ENCODE data around the gene PNMA6F. TPM values are rescaled to one million over a fixed set of nuclear protein-coding genes. Genes with fewer than 3 reads are reported as not detected.

The PNMA6F gene
- total and polyA plus RNA-seq, 2 of the 8 experiments (the other 6 are each of a cell fraction or from before 2014, with no cell fraction given), result 0.12 to 0.22 TPM

GRCh38 chrX:153303276-153304262 is 18.0 kb downstream of the PNMA6F start:
- no peaks in the 10 kb centered on the region; a peak in 1 of 7 replicates for H3K4me1 ChIP-seq (replicated peaks in 1 of 4; ENCODE audit: control insufficient read depth in 3 of 4, insufficient read depth in 4 of 4, low read length in 3 of 4)
- FAIRE-seq, result peak; percentile 24

More at GRCh38 chrX:153303276-153304262, 18.0 kb downstream of the PNMA6F start:
- Histone ChIP-seq H3K9me3 (ENCODE audit: insufficient read depth in 2 of 2, low read depth in 1 of 2, low read length in 1 of 2) (no peaks in the 10 kb centered on the region), H3K23ac (ENCODE audit: insufficient read length) (no peak overlapping the region), H3K79me2 (ENCODE audit: control insufficient read depth in 1 of 2, insufficient read depth in 2 of 2, low read length in 2 of 2) (no peaks in the 10 kb centered on the region), H3K79me1 (ENCODE audit: low read depth, low read length) (no peaks in the 10 kb centered on the region), H4K91ac (replicated peaks; ENCODE audit: insufficient read length, low read length) (no peak overlapping the region), H4K20me1 (replicated peaks in 1 of 2; ENCODE audit: control insufficient read depth in 1 of 2, insufficient read depth in 2 of 2, low read length in 2 of 2) (no peaks in the 10 kb centered on the region), H3K4me2 (ENCODE audit: insufficient read depth in 1 of 2, low read depth in 2 of 2, low read length in 2 of 2) (no peak overlapping the region), H3K18ac (ENCODE audit: extremely low read depth, low read length) (no peak overlapping the region), H2AK5ac (ENCODE audit: low read depth, low read length) (no peak overlapping the region), H3K56ac (replicated peaks; ENCODE audit: insufficient read length, low read depth, low read length) (no peak overlapping the region), H3K4ac (replicated peaks; ENCODE audit: insufficient read length, low read depth, low read length) (no peak overlapping the region), H4K8ac (ENCODE audit: extremely low read depth, insufficient read depth, low read length) (no peak overlapping the region), H2BK15ac (ENCODE audit: low read length) (no peak overlapping the region), H3K14ac (ENCODE audit: insufficient read length) (no peak overlapping the region), H2BK20ac (ENCODE audit: low read length) (no peak overlapping the region), H3K4me3 (ENCODE audit: extremely low read depth in 1 of 4, insufficient read depth in 2 of 4, low read depth in 3 of 4, low read length in 4 of 4) (no peak overlapping the region), H3K36me3 (ENCODE audit: control insufficient read depth in 2 of 4, insufficient read depth in 4 of 4, low read length in 3 of 4) (no peaks in the 10 kb centered on the region), H2BK5ac (ENCODE audit: low read depth, low read length) (no peak overlapping the region), H3K23me2 (ENCODE audit: low read depth, low read length) (no peaks in the 10 kb centered on the region), H2BK12ac (ENCODE audit: low read depth, low read length) (no peak overlapping the region), H4K5ac (ENCODE audit: insufficient read length, low read depth, low read length) (no peak overlapping the region), H2BK120ac (replicated peaks; ENCODE audit: low read depth, low read length) (no peak overlapping the region), H3K27ac (ENCODE audit: low read depth, low read length) (no peak overlapping the region), H3K9ac (replicated peaks in 1 of 4; ENCODE audit: extremely low read depth in 1 of 4, low read depth in 3 of 4, low read length in 3 of 4) (no peak overlapping the region), H2AFZ (ENCODE audit: low read length) (no peak overlapping the region), H3K27me3 (replicated peaks in 1 of 4; ENCODE audit: control insufficient read depth in 3 of 4, extremely low read depth in 1 of 4, insufficient read depth in 3 of 4, low read length in 3 of 4) (no peaks in the 10 kb centered on the region)
- ChIA-PET CTCF (ENCODE audit: partially characterized antibody) (no interaction called here), POLR2A (ENCODE audit: partially characterized antibody) (no interaction called here)
- no peak for TF ChIP-seq BACH1 (IDR thresholded peaks at IDR 0.05; ENCODE audit: low read length)
- no peak for TF ChIP-seq SIX5 (IDR thresholded peaks at IDR 0.05; ENCODE audit: low read depth, low read length)
- TF ChIP-seq CHD2 (IDR thresholded peaks at IDR 0.05; ENCODE audit: low read length), result no peak
- no peak for TF ChIP-seq RAD21 (IDR thresholded peaks at IDR 0.05 in 1 of 2, conservative IDR thresholded peaks at IDR 0.05 in 1 of 2; ENCODE audit: low read depth in 2 of 2, low read length in 2 of 2)
- TF ChIP-seq BCL11A (IDR thresholded peaks at IDR 0.05; ENCODE audit: low read depth in 2 of 2, low read length in 2 of 2), result no peak
- DNase-seq (ENCODE audit: low read depth in 1 of 2, low spot score in 2 of 2), result no peak
- 75% methylated on average over 7 of the region's 12 CpGs; no CpG with 5 or more reads in 1 of the 2 experiments for WGBS, 2 experiments (ENCODE audit: extremely low coverage in 1 of 2, insufficient coverage in 1 of 2, insufficient read length in 1 of 2, insufficient replicate concordance in 2 of 2, low coverage in 1 of 2, low lambda C conversion rate in 2 of 2, missing lambda C conversion rate in 1 of 2)

Data from H1 (cell line).